Osteocyte (in vitro differentiated cells): ENCODE measurements around the gene HSPA8. TPM values are rescaled to one million over a fixed set of nuclear protein-coding genes. Genes with fewer than 3 reads are reported as not detected.
A peak's percentile ranks its signal among the peaks of the same experiment; 100 is the strongest.
"Not testable (repeated sequence)": the region's sequence is repeated elsewhere in the genome, so short reads cannot be mapped to it uniquely, and the experiment has no call there.

Experiments
- DNase-seq: peaks from one replicate; pipeline ENCODE4 v3.0.0; 2021; ENCODE audit warnings: mixed read lengths; ENCODE audit not compliant: unreplicated experiment; ENCODE audit errors: extremely low spot score
- H3K27ac Mint-ChIP-seq: one replicate; pipeline ENCODE4 v1.8.0; 2021; ENCODE audit warnings: mild to moderate bottlenecking, mixed read lengths; ENCODE audit not compliant: unreplicated experiment
- H3K27me3 Mint-ChIP-seq: one replicate; pipeline ENCODE4 v1.8.0; 2021; ENCODE audit warnings: mixed read lengths; ENCODE audit not compliant: unreplicated experiment
- H3K36me3 Mint-ChIP-seq: one replicate; pipeline ENCODE4 v1.8.0; 2021; ENCODE audit warnings: mixed read lengths; ENCODE audit not compliant: unreplicated experiment
- H3K4me1 Mint-ChIP-seq: one replicate; pipeline ENCODE4 v1.8.0; 2021; ENCODE audit warnings: mixed read lengths; ENCODE audit not compliant: unreplicated experiment
- H3K4me3 Mint-ChIP-seq: one replicate; pipeline ENCODE4 v1.8.0; 2021; ENCODE audit warnings: mild to moderate bottlenecking, moderate library complexity, mixed read lengths; ENCODE audit not compliant: unreplicated experiment
- H3K9me3 Mint-ChIP-seq: one replicate; pipeline ENCODE4 v1.8.0; 2021; ENCODE audit warnings: mixed read lengths; ENCODE audit not compliant: unreplicated experiment
- CTCF ChIP-seq: fragments of 200-600 bp; sonication (generic); IDR thresholded peaks from 2 replicates; pipeline ENCODE4 v1.5.0; 2021; ENCODE audit warnings: antibody characterized with exemption, mild to moderate bottlenecking, moderate library complexity
- total RNA-seq: library from RNA; stranded (reverse); gene quantifications from 2 replicates; pipeline ENCODE4 v1.2.1, GENCODE V29; 2021

The HSPA8 gene
- total RNA-seq, 1 donor from 2014 or later = 1,095 TPM

DNA sequence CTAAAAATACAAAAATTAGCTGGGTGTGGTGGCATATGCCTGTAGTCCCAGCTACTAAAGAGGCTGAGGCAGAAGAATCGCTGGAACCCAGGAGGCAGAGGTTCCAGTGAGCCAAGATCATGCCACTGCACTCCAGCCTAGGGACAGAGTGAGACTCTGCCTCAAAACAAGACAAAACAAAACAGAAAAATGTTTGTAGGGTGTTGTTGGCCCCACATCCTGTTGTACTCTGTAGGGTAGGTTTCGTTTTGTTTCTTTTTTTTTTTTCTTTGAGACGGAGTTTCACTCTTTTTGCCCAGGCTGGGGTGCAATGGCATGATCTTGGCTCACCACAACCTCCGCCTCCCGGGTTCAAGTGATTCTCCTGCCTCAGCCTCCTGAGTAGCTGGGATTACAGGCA lies 25.7 kb upstream of the HSPA8 start:
- H3K36me3 Mint-ChIP-seq = peaks cover 14% of the 10 kb centered on the region
- not testable (repeated sequence) for DNase-seq, H3K27ac Mint-ChIP-seq, H3K4me3 Mint-ChIP-seq, H3K27me3 Mint-ChIP-seq, H3K9me3 Mint-ChIP-seq
- peaks cover 14% of the 10 kb centered on the region for H3K4me1 Mint-ChIP-seq

- no peak overlapping the region for H3K27ac Mint-ChIP-seq
- no peak overlapping the region for H3K4me3 Mint-ChIP-seq
- H3K36me3 Mint-ChIP-seq = peaks cover 14% of the 10 kb centered on the region
- TF ChIP-seq CTCF = no peak
- H3K9me3 Mint-ChIP-seq = peaks cover 4% of the 10 kb centered on the region
- peaks cover 14% of the 10 kb centered on the region for H3K4me1 Mint-ChIP-seq
- no peaks in the 10 kb centered on the region for H3K27me3 Mint-ChIP-seq
- no peak for DNase-seq
Measured at GRCh38 chr11:123086305-123086704, 24.4 kb upstream of the HSPA8 start.

DNA sequence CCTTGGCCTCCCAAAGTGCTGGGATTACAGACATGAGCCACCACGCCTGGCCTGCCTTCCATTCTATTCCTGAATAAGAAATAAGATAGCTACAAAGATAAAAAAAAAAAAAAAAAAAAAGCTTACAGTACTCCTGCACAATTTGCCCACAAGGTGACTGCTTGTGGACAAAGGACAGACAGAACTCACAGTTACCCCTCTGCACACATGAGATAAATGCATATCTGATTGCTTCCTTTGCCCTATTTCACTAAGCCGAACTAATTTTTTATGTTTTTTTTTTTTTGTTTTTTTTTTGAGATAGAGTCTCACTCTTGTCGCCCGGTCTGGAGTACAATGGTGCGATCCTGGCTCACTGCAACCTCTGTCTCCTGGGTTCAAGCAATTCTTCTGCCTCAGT lies 23.6 kb upstream of the HSPA8 start:
- no peak overlapping the region for H3K27ac Mint-ChIP-seq
- no peak overlapping the region for H3K4me3 Mint-ChIP-seq
- no peak for TF ChIP-seq CTCF
- H3K9me3 Mint-ChIP-seq = peaks cover 4% of the 10 kb centered on the region
- H3K36me3 Mint-ChIP-seq = peaks cover 14% of the 10 kb centered on the region
- H3K4me1 Mint-ChIP-seq = peaks cover 14% of the 10 kb centered on the region
- H3K27me3 Mint-ChIP-seq = no peaks in the 10 kb centered on the region
- DNase-seq = no peak

GRCh38 chr11:123084454-123084853 lies 22.5 kb upstream of the HSPA8 start:
- Mint-ChIP-seq H3K4me3 (no peak overlapping the region), H3K4me1 (peaks cover 14% of the 10 kb centered on the region), H3K27me3 (no peaks in the 10 kb centered on the region), H3K9me3 (peaks cover 4% of the 10 kb centered on the region), H3K27ac (peak overlapping the region; percentile 62), H3K36me3 (peaks cover 14% of the 10 kb centered on the region)
- no peak for TF ChIP-seq CTCF
- DNase-seq = no peak

DNA sequence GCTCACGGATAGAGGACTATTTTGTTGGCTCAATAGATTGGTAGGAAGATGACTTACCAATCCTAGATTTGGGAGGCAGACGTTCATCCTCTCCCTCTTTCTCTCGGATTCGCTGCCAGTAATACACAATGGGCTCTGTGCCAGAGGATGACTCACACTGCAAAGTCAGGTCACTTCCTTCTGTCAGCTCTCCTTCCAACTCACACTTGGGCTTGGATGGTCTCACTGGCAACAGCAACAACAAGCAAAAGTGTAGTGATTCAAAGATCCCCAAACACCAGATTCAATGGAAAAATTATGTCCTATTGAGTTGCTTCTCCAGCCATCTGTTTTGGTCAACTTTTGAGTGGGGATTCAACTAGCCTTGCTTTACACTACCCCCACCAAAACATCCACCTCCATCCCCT lies 21.7 kb upstream of the HSPA8 start:
- H3K9me3 Mint-ChIP-seq = peaks cover 4% of the 10 kb centered on the region
- peaks cover 14% of the 10 kb centered on the region for H3K4me1 Mint-ChIP-seq
- H3K36me3 Mint-ChIP-seq = peaks cover 15% of the 10 kb centered on the region
- H3K27ac Mint-ChIP-seq = peak overlapping the region; percentile 95
- no peak for TF ChIP-seq CTCF
- no peaks in the 10 kb centered on the region for H3K27me3 Mint-ChIP-seq
- peak; percentile 91 for DNase-seq
- H3K4me3 Mint-ChIP-seq = no peak overlapping the region

- Mint-ChIP-seq H3K27ac (peak overlapping the region; percentile 95), H3K9me3 (peaks cover 4% of the 10 kb centered on the region), H3K4me1 (peaks cover 14% of the 10 kb centered on the region), H3K4me3 (no peak overlapping the region), H3K27me3 (no peaks in the 10 kb centered on the region), H3K36me3 (peaks cover 15% of the 10 kb centered on the region)
- DNase-seq = no peak
- no peak for TF ChIP-seq CTCF
Measured at GRCh38 chr11:123082977-123083376, 21.0 kb upstream of the HSPA8 start.
